Measurements from ENCODE around the gene BMP7. TPM values are rescaled to one million over a fixed set of nuclear protein-coding genes. Genes with fewer than 3 reads are reported as not detected.
A peak's percentile ranks its signal among the peaks of the same experiment; 100 is the strongest.

BMP7 gene
- total RNA-seq, 1 donor from 2014 or later = 23.0 TPM

GRCh38 chr20:57210054-57210910 is 56.2 kb downstream of the BMP7 start:
- H3K4me3 Mint-ChIP-seq = no peak overlapping the region
- TF ChIP-seq CTCF (IDR thresholded peaks at IDR 0.05; ENCODE audit: unreplicated experiment) = no peak
- H3K9me3 Mint-ChIP-seq = peaks cover 7% of the 10 kb centered on the region
- DNase-seq (ENCODE audit: low spot score in 2 of 2, unreplicated experiment in 2 of 2) = no peak
- peaks cover 21% of the 10 kb centered on the region for H3K4me1 Mint-ChIP-seq
- H3K36me3 Mint-ChIP-seq = peaks cover 18% of the 10 kb centered on the region
- H3K27me3 Mint-ChIP-seq (ENCODE audit: low read depth) = no peaks in the 10 kb centered on the region
- peak overlapping the region; percentile 68 for H3K27ac Mint-ChIP-seq

- no peak overlapping the region for H3K27ac Mint-ChIP-seq
- peaks cover 18% of the 10 kb centered on the region for H3K36me3 Mint-ChIP-seq
- H3K4me3 Mint-ChIP-seq = no peak overlapping the region
- H3K4me1 Mint-ChIP-seq = peaks cover 20% of the 10 kb centered on the region
- no peak for DNase-seq (ENCODE audit: low spot score in 2 of 2, unreplicated experiment in 2 of 2)
- TF ChIP-seq CTCF (IDR thresholded peaks at IDR 0.05; ENCODE audit: unreplicated experiment) = no peak
- peaks cover 7% of the 10 kb centered on the region for H3K9me3 Mint-ChIP-seq
- H3K27me3 Mint-ChIP-seq (ENCODE audit: low read depth) = no peaks in the 10 kb centered on the region
These were observed 57.0 kb downstream of the BMP7 start for GRCh38 chr20:57209413-57209812.

GRCh38 chr20:57208198-57208597 is 58.2 kb downstream of the BMP7 start:
- Mint-ChIP-seq H3K27me3 (ENCODE audit: low read depth) (no peaks in the 10 kb centered on the region), H3K36me3 (peaks cover 18% of the 10 kb centered on the region), H3K9me3 (peaks cover 7% of the 10 kb centered on the region), H3K4me1 (peaks cover 23% of the 10 kb centered on the region), H3K27ac (no peak overlapping the region), H3K4me3 (no peak overlapping the region)
- no peak for TF ChIP-seq CTCF (IDR thresholded peaks at IDR 0.05; ENCODE audit: unreplicated experiment)
- no peak for DNase-seq (ENCODE audit: low spot score in 2 of 2, unreplicated experiment in 2 of 2)

- Mint-ChIP-seq H3K27ac (no peak overlapping the region), H3K9me3 (peaks cover 7% of the 10 kb centered on the region), H3K4me1 (peaks cover 21% of the 10 kb centered on the region), H3K27me3 (ENCODE audit: low read depth) (no peaks in the 10 kb centered on the region), H3K36me3 (peaks cover 18% of the 10 kb centered on the region), H3K4me3 (no peak overlapping the region)
- TF ChIP-seq CTCF (IDR thresholded peaks at IDR 0.05; ENCODE audit: unreplicated experiment) = no peak
- DNase-seq (ENCODE audit: low spot score in 2 of 2, unreplicated experiment in 2 of 2) = no peak
These were observed 59.2 kb downstream of the BMP7 start for GRCh38 chr20:57207251-57207650.

GRCh38 chr20:57205606-57206219 is 60.7 kb downstream of the BMP7 start:
- no peak overlapping the region for H3K27ac Mint-ChIP-seq
- peaks cover 22% of the 10 kb centered on the region for H3K36me3 Mint-ChIP-seq
- no peaks in the 10 kb centered on the region for H3K27me3 Mint-ChIP-seq (ENCODE audit: low read depth)
- no peak for TF ChIP-seq CTCF (IDR thresholded peaks at IDR 0.05; ENCODE audit: unreplicated experiment)
- H3K4me1 Mint-ChIP-seq = peaks cover 17% of the 10 kb centered on the region
- H3K4me3 Mint-ChIP-seq = no peak overlapping the region
- peaks cover 7% of the 10 kb centered on the region for H3K9me3 Mint-ChIP-seq
- DNase-seq (ENCODE audit: low spot score in 2 of 2, unreplicated experiment in 2 of 2) = no peak
